Transverse colon (tissue), 4 donors: Measurements from ENCODE around the gene AFTPH. TPM values are rescaled to one million over a fixed set of nuclear protein-coding genes. Genes with fewer than 3 reads are reported as not detected.

Source experiments
- DNase-seq: peaks from one replicate; pipeline ENCODE4 v3.0.0-alpha.2; 2019
- H3K27ac ChIP-seq, 4 donors: fragments of 200-600 bp; sonication (generic); 2 replicates each; pipeline ENCODE4 v1.5.1; 2016 to 2018; ENCODE audit warnings: inconsistent platforms in 4 of 4
- H3K27me3 ChIP-seq: fragments of 200-600 bp; sonication (generic); 2 replicates; pipeline ENCODE4 v1.5.1; 2017; ENCODE audit warnings: inconsistent platforms
- H3K36me3 ChIP-seq, 4 donors: fragments of 200-600 bp; sonication (generic); 2 replicates each; pipeline ENCODE4 v1.5.1; 2017 to 2019; ENCODE audit warnings: inconsistent platforms in 4 of 4
- H3K4me1 ChIP-seq, 4 donors: fragments of 200-600 bp; sonication (generic); 2 replicates each; pipeline ENCODE4 v1.5.1; 2017 to 2020; ENCODE audit warnings: inconsistent platforms in 4 of 4
- H3K4me3 ChIP-seq, 4 donors: fragments of 200-600 bp; sonication (generic); 1 replicate in 1 of 4; 2 replicates in 3 of 4; pipeline versions ENCODE4 v1.5.1 to v1.6.1; 2017 to 2019; ENCODE audit warnings: inconsistent platforms in 4 of 4
- H3K9me3 ChIP-seq, 2 donors: fragments of 200-600 bp; sonication (generic); 2 replicates each; pipeline ENCODE4 v1.5.1; 2017 to 2019; ENCODE audit warnings: inconsistent platforms in 2 of 2
- CTCF ChIP-seq, 5 experiments: fragments of 200-600 bp in 3 of 5; fragments of 450-650 bp in 2 of 5; sonication (generic) in 3 of 5; IDR thresholded peaks; 1 replicate in 2 of 5; 2 replicates in 3 of 5; pipeline ENCODE4 v1.5.1; 2016 to 2017; ENCODE audit warnings: antibody characterized with exemption in 5 of 5, inconsistent platforms in 3 of 5, mild to moderate bottlenecking in 2 of 5, moderate library complexity in 1 of 5
- EP300 ChIP-seq: sonication (generic); formaldehyde crosslinking; IDR thresholded peaks from one replicate; pipeline ENCODE4 v1.6.1; 2017; ENCODE audit warnings: antibody characterized with exemption, low read depth
- POLR2A ChIP-seq: fragments of 450-650 bp; IDR thresholded peaks from one replicate; pipeline ENCODE4 v1.6.1; 2016; ENCODE audit warnings: antibody characterized with exemption, mild to moderate bottlenecking, moderate library complexity
- POLR2AphosphoS5 ChIP-seq, 3 donors: sonication (generic); formaldehyde crosslinking; IDR thresholded peaks; one replicate each; pipeline ENCODE4 v1.6.1; 2016; ENCODE audit warnings: antibody characterized with exemption in 3 of 3
- WGBS, 2 donors: methylation state at CpG; one replicate each; pipeline ENCODE4 v1.1.5; 2018; ENCODE audit warnings: low coverage in 1 of 2; 5-methylcytosine and 5-hydroxymethylcytosine counted together
- in situ Hi-C, 4 donors: fragments of 200-750 bp; cut with MboI; loops; one replicate each; pipeline versions ENCODE4 v1.15.0 to v1.15.1; 2017; ENCODE audit warnings: low sequenced_read_pairs in 3 of 4, low pct_ligation_motif_present in 1 of 4, low pct_unique_long_range_greater_than_20kb in 1 of 4
- intact Hi-C: fragments of 100-400 bp; cut with DNase I; formaldehyde crosslinking; loops from one replicate; pipeline ENCODE4 v1.15.1; 2023; ENCODE audit warnings: low total_unique reads
- total RNA-seq, 4 donors: library from RNA; depleted of rRNA; stranded (reverse); fragments of >200 nt; gene quantifications; one replicate each; pipeline ENCODE4 v1.1.0, GENCODE V29; 2016

AFTPH gene
- total RNA-seq, 4 donors from 2014 or later, result 42.3 to 123 (median 70.2) TPM

- Histone ChIP-seq H3K36me3 (peaks cover 0 to 5% (median 0%) of the 10 kb centered on the region in 4 donors), H3K4me1 (peaks cover 0 to 21% (median 5%) of the 10 kb centered on the region in 4 donors), H3K27me3 (no peaks in the 10 kb centered on the region), H3K27ac (no peak overlapping the region), H3K9me3 (no peaks in the 10 kb centered on the region), H3K4me3 (no peak overlapping the region)
- intact Hi-C loops, result no loop called here
- TF ChIP-seq CTCF (IDR thresholded peaks at IDR 0.05) (no peak), EP300 (no peak), POLR2A (no peak), POLR2AphosphoS5 (IDR thresholded peaks at IDR 0.05) (no peak)
- no peak for DNase-seq
- WGBS, 2 donors, result 81 to 93% methylated on average over 2 to 7 of the region's 7 CpGs
- in situ Hi-C loops, result loop anchor here in 1 of 4 donors (25.0 kb wide), 1 partner anchor 407 kb away; no protein-coding TSS in a partner anchor
Observed at GRCh38 chr2:64629875-64630274, 105.7 kb downstream of the AFTPH start.

DNA sequence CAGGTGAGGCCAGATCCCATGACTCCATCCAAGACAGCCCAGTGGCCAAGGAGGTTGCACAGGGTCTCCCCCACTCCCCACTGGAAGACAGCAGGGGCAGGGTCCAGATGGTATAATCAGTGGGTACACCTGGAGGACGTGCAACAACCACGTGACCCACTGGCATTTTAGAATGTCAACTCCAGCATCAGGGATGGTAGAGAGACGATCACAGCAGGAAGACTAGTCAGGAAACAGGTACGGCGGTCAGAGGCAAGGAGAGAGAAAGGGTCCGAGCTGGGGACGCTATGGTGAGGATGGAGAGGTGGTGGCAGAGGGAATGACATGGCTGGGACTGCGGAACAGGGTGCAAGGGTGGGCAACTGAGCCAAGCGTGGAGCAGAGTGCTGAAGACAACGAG, 106.6 kb downstream of the AFTPH start:
- no peak overlapping the region for H3K4me3 ChIP-seq
- H3K9me3 ChIP-seq, result no peaks in the 10 kb centered on the region
- intact Hi-C loops (no loop called here), in situ Hi-C loops (loop anchor here in 1 of 4 donors (25.0 kb wide), 1 partner anchor 407 kb away; no protein-coding TSS in a partner anchor)
- DNase-seq, result no peak
- peaks cover 0 to 13% (median 0%) of the 10 kb centered on the region in 4 donors for H3K36me3 ChIP-seq
- 95% methylated on average over 5 to 10 of the region's 10 CpGs for WGBS, 2 donors
- H3K4me1 ChIP-seq, result peaks cover 0 to 25% (median 5%) of the 10 kb centered on the region in 4 donors
- TF ChIP-seq POLR2A (no peak), EP300 (no peak), CTCF (IDR thresholded peaks at IDR 0.05) (no peak), POLR2AphosphoS5 (IDR thresholded peaks at IDR 0.05) (no peak)
- H3K27ac ChIP-seq, result no peak overlapping the region
- no peaks in the 10 kb centered on the region for H3K27me3 ChIP-seq

GRCh38 chr2:64631771-64632170, 107.6 kb downstream of the AFTPH start:
- DNase-seq, result no peak
- WGBS, 2 donors, result 93 to 95% methylated on average over 3 of the region's 3 CpGs
- Histone ChIP-seq H3K4me1 (peaks cover 0 to 30% (median 5%) of the 10 kb centered on the region in 4 donors), H3K9me3 (no peaks in the 10 kb centered on the region), H3K4me3 (no peak overlapping the region), H3K36me3 (peaks cover 0 to 15% (median 0%) of the 10 kb centered on the region in 4 donors), H3K27ac (no peak overlapping the region), H3K27me3 (no peaks in the 10 kb centered on the region)
- in situ Hi-C loops, result loop anchor here in 1 of 4 donors (25.0 kb wide), 1 partner anchor 406 kb away; no protein-coding TSS in a partner anchor
- TF ChIP-seq EP300, result no peak
- TF ChIP-seq POLR2A, result no peak
- no peak for TF ChIP-seq CTCF (IDR thresholded peaks at IDR 0.05)
- no peak for TF ChIP-seq POLR2AphosphoS5 (IDR thresholded peaks at IDR 0.05)
- intact Hi-C loops, result no loop called here

GRCh38 chr2:64632835-64633819, 109.0 kb downstream of the AFTPH start:
- in situ Hi-C loops, result loop anchor here in 1 of 4 donors (25.0 kb wide), 1 partner anchor 404 kb away; no protein-coding TSS in a partner anchor
- Histone ChIP-seq H3K36me3 (peaks cover 0 to 15% (median 0%) of the 10 kb centered on the region in 4 donors), H3K4me3 (no peak overlapping the region), H3K27ac (no peak overlapping the region), H3K4me1 (peaks cover 0 to 29% (median 2%) of the 10 kb centered on the region in 4 donors), H3K27me3 (no peaks in the 10 kb centered on the region), H3K9me3 (no peaks in the 10 kb centered on the region)
- TF ChIP-seq POLR2AphosphoS5 (IDR thresholded peaks at IDR 0.05) (no peak), POLR2A (no peak), CTCF (IDR thresholded peaks at IDR 0.05) (no peak), EP300 (no peak)
- no peak for DNase-seq
- intact Hi-C loops, result no loop called here
- WGBS, 2 donors, result 76 to 86% methylated on average over 5 to 9 of the region's 9 CpGs
